Stimulated activated CD4-positive, alpha-beta T cell treated with anti-CD3 and anti-CD28 coated beads, Interleukin-12 subunit alpha, Interleukin-12 subunit beta, amount 100 ng/mL, for 4 hours (primary cell): ENCODE results near the gene WASF1.
"Not testable (repeated sequence)": the region's sequence is repeated elsewhere in the genome, so short reads cannot be mapped to it uniquely, and the experiment has no call there.

Experiments
- DNase-seq: peaks from one replicate; pipeline ENCODE4 v3.0.0-alpha.2; 2020

WASF1 gene

DNA sequence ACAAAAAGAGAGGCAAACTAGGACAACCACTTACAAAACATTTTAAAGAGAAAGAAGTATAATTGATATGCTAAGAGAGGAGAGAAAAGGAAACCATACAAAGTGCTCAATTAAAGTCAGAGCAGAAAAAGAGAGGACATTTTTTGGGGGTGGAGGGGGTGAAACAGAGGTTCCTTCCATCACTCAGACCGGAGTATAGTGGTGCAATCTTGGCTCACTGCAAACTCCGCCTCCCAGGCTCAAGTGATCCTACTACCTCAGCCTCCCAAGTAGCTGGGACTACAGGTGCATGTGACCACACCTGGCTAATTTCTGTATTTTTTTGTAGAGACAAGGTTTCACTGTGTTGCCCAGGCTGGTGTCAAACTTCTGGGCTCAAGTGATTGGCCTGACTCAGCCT, 9.4 kb downstream of the WASF1 start:
- no peak for DNase-seq

GRCh38 chr6:110158479-110158878, 21.0 kb downstream of the WASF1 start:
- DNase-seq: no peak

- no peak for DNase-seq
Measured at GRCh38 chr6:110147870-110148269, 31.6 kb downstream of the WASF1 start.

DNA sequence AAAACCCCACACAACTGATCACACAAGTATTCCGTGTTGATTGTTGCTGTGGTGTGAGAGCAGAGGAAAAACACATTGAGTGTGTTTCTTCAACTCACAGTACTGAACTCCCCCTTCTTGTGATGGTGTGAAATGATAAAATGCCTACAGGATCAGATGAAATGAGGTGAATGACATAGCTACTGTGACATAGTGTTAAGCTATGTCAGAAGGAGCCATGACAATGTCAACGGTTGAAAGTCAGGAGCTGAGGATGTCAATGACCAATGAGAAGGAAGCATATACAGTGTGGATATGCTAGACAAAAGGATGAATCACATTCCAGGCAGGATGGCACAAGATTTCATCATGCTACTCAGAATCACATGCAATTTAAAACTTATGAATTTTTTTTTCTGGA, 38.8 kb downstream of the WASF1 start:
- no peak for DNase-seq

- no peak for DNase-seq
Measured at GRCh38 chr6:110139052-110139451, 40.4 kb downstream of the WASF1 start.

DNA sequence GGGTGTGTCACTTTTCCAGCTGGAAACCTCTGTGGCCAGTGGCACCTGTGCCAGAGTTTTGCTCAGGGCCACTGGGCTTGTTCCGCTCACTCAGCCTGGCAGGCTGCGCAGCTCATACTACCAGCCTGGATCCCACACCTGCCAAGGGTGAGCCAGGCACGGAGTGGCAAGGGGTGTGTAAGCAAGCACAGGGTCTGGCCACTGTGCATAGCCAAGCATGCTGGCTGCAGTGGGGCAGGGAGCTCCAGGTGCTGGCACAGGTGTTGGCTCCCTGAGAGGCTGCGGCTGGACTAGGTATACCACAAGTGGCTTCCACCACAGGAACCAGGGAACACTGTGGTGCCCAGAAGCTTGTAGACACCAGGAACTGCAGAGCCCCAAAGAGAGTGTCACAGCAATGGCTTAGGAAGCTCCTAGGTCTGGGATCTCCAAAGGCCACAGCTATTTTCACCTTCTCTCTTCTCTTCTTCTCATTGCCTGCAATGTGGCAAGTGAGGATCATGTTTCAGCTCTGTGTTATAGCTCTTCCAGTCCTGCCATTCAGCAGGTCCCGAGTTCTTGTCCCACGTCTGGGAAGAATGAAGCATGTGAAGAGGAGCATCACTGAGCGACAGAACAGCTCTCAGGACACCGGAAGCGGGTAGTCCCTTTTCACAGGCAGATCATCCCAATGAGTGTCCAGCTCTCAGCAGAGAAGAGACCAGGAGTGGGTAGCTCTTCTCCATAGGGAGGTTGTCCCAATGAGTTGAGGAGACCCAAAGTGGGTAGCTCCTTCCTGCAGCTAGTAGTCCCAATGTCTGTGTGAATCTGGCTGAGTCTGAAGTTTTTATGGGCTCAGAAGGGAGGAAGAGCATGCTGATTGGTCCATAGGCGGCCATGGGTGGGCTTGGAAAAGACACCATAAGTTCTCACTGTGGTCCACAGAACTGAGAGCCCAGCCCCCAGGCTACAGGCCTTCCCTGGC, 41.3 kb downstream of the WASF1 start:
- no peak for DNase-seq

DNA sequence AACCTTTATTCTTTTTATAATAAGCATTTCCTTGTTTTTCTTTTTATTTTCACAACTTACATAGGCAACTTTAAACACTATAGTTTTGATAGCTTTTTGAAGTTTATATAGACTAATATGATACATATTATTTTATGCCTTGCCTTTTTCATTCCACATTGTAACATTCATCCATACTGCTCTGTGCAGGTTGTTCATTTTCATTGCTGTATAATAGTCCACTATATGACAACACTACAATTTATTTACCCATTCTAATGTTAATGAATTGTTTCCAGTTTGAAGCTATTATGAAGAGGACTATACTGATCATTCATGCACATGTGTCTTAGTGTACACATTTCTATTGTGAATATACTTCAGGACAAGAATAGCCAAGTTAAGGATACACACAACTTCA, 49.1 kb downstream of the WASF1 start:
- no peak for DNase-seq

- no peak for DNase-seq
Measured at GRCh38 chr6:110128418-110128817, 51.1 kb downstream of the WASF1 start.

DNA sequence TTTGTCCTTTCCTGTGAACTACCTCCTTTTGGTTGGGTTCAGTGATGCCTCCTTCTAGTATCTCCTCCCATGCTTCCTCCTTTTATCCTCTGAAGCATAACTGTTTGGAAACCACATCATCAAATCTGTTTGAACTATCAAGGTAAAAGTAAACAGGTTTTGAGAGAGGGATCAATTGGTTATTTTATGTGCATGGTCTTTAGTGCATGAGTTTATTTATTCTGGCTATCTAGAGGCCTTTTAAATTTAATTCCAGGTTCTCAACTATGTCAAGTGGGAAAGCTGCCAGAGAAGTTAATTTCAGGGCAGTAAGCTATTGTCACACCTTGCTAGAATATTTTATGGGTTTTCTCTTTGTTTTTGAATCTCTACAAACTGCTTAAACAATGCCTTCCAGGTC, 54.1 kb downstream of the WASF1 start:
- DNase-seq: no peak

- DNase-seq: not testable (repeated sequence)
Measured at GRCh38 chr6:110121655-110122054, 57.8 kb downstream of the WASF1 start.

DNA sequence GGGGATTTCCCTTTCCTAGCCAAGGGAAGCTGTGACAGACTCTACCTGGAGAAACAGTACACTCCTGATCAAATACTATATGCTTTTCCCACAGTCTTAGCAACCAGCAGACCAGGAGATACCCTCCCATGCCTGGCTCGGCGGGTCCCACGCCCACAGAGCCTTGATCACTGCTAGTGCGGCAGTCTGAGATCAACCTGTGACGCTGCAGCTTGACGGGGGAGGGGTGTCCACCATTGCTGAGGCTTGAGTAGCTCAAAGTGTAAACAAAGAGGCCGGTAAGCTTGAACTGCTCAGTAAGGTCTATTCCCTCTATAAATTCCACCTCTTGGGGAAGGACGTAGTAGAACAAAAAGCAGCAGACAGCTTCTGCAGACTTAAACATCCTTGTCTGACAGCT, 63.2 kb downstream of the WASF1 start:
- no peak for DNase-seq

DNA sequence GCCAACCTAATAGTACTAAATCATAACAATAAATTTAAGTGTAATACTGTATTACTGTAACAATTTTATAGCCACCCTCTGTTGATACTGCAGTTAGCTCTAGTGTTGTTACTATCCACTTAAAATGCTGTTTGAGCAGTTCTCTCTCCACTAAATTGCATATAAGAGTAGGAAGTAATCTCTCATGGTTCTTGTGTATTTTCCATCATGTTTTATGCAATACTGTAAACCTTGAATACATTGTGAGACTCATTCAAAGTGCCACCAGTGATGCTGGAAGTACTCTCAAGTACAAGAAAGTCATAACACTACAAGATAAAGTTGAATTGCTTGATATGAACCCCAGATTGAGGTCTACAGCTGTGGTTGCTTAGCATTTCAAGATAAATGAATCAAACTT, 65.5 kb downstream of the WASF1 start:
- DNase-seq: no peak

- DNase-seq: no peak
Measured at GRCh38 chr6:110105296-110105695, 74.2 kb downstream of the WASF1 start.

- no peak for DNase-seq
Measured at GRCh38 chr6:110103260-110103659, 76.2 kb downstream of the WASF1 start.

- no peak for DNase-seq
Measured at GRCh38 chr6:110102411-110102810, 77.1 kb downstream of the WASF1 start.

DNA sequence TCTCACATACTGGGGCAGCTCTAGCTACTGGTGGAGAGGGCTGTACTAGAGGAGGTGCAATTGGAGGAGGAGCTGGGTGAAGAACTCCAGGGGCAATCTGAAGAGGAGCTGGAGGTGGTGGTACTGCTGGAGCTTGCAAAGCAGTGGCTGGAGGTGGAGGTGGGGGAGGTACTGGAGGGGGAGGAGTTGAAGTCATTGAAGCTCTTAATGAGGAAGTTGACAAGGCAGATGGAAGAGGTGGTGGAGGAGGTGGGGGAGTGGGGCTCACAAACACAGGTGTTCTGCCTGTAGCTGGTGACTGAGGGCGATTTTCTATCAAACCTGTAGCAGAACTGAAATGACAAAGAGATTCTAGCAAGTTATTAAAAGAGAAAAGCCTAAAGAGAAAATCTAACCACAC, 77.6 kb downstream of the WASF1 start:
- no peak for DNase-seq

- no peak for DNase-seq
Measured at GRCh38 chr6:110098511-110099116, 80.9 kb downstream of the WASF1 start.

GRCh38 chr6:110097443-110097842, 82.0 kb downstream of the WASF1 start:
- no peak for DNase-seq

DNA sequence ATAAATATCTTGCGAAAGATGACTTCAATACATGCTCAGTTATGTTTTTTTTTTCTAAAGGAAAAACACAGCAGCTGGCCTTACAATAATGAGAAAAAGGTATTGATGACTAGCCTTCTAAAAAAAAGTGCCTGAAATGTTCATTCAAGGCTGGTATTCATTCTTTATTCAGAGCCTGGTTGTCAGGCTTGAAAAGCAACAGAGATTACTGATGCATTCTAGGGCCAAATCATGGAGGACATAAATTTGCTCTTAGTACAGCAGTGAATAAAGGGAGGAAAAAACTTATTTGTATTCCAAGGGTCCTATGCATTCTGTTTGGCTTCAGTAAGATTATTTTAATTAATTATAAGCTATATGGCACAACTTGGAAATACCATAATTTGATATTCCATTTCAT, 83.5 kb downstream of the WASF1 start:
- DNase-seq: no peak

DNA sequence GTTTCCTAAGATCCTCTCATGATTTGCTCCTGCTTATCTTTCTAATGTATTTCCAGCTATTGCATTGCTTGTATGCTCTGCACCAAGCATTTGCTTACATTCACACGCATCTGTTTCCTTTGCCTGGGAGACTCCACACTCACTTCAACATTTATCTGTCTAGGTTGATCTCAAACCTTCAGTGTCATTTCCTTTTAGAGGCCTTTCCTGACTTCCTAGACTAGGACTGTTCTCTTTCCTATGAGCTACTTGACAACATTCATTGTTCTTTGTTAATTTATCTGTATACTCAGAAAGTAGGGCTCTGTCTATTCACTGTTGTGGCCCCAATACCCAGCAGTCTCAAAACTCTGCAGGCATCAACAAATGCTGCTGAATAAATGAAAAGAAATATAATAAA, 84.4 kb downstream of the WASF1 start:
- DNase-seq: no peak

DNA sequence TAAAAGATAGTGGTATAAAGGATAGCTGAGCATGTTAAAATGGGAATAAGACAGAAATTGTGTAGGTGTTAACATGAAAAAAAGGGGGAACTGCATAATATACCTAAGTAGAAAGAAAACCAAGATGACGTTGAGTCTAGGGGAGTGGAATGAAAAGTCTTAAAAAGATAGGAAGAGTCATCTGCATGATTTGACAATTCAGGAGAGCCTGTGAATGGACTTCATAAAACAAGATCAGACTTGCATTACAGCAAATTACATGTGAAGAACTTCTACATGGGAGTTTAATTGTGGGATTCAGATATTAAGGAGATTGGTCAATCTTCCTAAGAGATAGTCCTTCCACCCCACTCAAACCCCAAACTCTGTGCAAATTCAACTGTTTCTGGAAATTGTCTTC, 85.5 kb downstream of the WASF1 start:
- DNase-seq: no peak

GRCh38 chr6:110090876-110091275, 88.6 kb downstream of the WASF1 start:
- no peak for DNase-seq

- DNase-seq: no peak
Measured at GRCh38 chr6:110089323-110089722, 90.1 kb downstream of the WASF1 start.

DNA sequence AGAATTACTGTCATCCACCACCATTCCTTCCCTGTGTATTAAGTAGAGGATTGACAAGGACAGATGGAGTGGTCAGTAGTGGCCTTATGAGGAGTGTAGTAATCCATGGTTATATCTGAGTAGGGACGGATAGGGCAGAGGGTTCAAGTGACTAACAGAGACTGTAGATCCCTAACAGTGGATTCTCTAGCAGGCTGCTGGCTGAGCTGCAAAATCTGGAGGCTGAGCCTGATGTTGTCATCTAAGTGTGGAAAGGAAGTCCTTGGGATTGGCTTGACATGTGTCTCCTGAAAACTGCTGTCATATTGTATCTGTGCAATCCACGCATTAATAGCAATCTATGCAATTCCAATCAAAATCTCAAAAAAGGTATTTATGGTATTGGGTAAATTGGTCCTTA, 94.2 kb downstream of the WASF1 start:
- no peak for DNase-seq
